Measurements from ENCODE around the gene MLLT1. TPM values are rescaled to one million over a fixed set of nuclear protein-coding genes. Genes with fewer than 3 reads are reported as not detected.

MLLT1 gene
- total and polyA plus RNA-seq, 10 donors, result 10.1 to 57.2 (median 25.1) TPM

DNA sequence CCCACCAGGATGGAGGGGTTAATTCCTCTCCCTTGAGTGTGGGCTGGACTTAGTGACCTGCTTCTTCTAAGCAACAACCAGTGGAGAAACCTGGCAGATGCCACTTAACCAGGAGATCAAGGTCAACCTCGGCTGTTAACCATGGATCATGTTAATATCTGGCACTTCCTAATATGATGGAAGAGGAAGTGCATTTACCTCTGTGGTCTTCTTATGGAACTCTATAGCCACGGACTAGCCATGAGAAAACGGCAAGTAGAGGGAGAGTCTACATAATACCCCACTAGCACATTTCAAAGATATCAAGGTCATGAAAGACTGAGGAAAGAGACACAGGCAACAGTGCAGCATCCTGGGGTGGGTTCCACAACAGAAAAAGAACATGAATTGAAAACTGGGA, 31.4 kb downstream of the MLLT1 start:
- Histone ChIP-seq H3K27me3 (replicated peaks in 1 of 7) (no peaks in the 10 kb centered on the region), H3K9me3 (no peaks in the 10 kb centered on the region), H3K27ac (peak overlapping the region in 3 of 8 donors; percentile 13 to 84 (median 19)), H3K36me3 (peaks cover 0 to 15% (median 0%) of the 10 kb centered on the region in 6 donors), H3K4me1 (peaks cover 19 to 84% (median 45%) of the 10 kb centered on the region in 6 donors), H3K4me3 (no peak overlapping the region)
- TF ChIP-seq POLR2A (IDR thresholded peaks at IDR 0.05), result no peak
- TF ChIP-seq, protein P1, sequence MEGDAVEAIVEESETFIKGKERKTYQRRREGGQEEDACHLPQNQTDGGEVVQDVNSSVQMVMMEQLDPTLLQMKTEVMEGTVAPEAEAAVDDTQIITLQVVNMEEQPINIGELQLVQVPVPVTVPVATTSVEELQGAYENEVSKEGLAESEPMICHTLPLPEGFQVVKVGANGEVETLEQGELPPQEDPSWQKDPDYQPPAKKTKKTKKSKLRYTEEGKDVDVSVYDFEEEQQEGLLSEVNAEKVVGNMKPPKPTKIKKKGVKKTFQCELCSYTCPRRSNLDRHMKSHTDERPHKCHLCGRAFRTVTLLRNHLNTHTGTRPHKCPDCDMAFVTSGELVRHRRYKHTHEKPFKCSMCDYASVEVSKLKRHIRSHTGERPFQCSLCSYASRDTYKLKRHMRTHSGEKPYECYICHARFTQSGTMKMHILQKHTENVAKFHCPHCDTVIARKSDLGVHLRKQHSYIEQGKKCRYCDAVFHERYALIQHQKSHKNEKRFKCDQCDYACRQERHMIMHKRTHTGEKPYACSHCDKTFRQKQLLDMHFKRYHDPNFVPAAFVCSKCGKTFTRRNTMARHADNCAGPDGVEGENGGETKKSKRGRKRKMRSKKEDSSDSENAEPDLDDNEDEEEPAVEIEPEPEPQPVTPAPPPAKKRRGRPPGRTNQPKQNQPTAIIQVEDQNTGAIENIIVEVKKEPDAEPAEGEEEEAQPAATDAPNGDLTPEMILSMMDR (IDR thresholded peaks at IDR 0.05 in 8 of 11, conservative IDR thresholded peaks at IDR 0.05 in 3 of 11), result no peak
- TF ChIP-seq POLR2AphosphoS5 (IDR thresholded peaks at IDR 0.05), result no peak
- WGBS, 5 donors, result 27 to 46% (median 33%) methylated on average over 3 of the region's 3 CpGs
- DNase-seq, result no peak
- intact Hi-C loops (cut with DNase I; ENCODE audit: low total_unique reads), result no loop called here

DNA sequence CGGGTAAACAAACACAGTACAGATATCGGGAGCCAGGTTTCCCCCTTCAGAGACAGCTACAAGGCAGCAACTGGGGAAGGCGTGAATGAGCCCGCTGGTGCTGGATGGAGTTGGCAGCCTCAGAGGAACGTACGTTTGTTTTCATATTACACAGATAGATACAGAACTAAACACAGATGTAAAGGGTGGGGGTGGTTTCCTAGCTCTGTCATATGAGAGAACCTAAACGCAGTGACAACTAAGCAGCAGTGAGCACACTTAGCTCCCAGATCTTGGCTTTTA, 32.8 kb downstream of the MLLT1 start:
- WGBS, 5 donors, result 81 to 98% (median 91%) methylated on average over 7 of the region's 7 CpGs
- peaks cover 23 to 92% (median 54%) of the 10 kb centered on the region in 6 donors for H3K4me1 ChIP-seq

DNA sequence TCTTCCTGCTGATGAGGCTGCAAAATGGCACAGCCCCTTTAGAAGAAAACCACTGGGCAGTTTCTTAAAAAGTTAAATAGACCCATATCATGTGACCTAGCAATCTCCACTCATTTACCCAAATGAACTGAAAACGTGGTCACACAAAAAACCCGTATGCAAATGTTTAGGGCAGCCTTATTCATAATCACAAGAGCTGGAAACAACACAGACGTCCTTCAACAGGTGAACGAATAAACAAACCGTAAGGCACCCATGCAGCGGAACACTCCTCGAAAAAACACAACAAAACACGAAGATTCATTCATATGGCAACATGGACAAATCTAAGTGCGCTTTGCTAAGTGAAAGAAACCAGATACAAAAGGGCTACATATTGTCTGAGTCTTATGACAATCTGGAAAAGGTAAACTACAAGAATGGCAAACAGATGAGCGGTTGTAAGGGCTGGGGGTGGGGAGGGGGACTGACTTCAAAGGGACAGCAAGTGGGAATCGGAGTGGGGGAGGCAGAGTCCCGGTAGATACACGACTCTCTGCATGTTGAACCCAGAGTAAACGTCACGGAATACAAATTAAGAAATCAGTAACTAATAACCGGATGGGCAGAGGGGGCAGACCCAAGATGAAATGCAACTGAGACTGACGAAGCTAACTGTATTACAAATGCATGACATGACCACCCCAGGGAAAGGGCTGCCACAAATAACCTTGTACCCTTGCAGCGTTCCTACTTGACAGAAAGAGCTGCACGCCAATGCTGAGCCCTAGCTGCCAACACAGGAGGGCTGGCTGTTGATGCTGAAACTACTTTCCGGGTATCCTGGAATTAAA, 33.4 kb downstream of the MLLT1 start:
- Histone ChIP-seq H3K36me3 (peaks cover 0 to 15% (median 0%) of the 10 kb centered on the region in 6 donors), H3K9me3 (no peaks in the 10 kb centered on the region), H3K4me1 (peaks cover 23 to 92% (median 54%) of the 10 kb centered on the region in 6 donors), H3K4me3 (no peak overlapping the region), H3K27me3 (replicated peaks in 1 of 7) (no peaks in the 10 kb centered on the region), H3K27ac (peak overlapping the region in 1 of 8 donors; percentile 7)
- peak; percentile 30 for DNase-seq
- 87 to 94% (median 91%) methylated on average over 20 of the region's 20 CpGs for WGBS, 5 donors
- intact Hi-C loops (cut with DNase I; ENCODE audit: low total_unique reads), result no loop called here
- TF ChIP-seq POLR2AphosphoS5 (IDR thresholded peaks at IDR 0.05), result no peak
- TF ChIP-seq, protein P1 (IDR thresholded peaks at IDR 0.05 in 8 of 11, conservative IDR thresholded peaks at IDR 0.05 in 3 of 11), result no peak
- no peak for TF ChIP-seq POLR2A (IDR thresholded peaks at IDR 0.05)

More for the DNA sequence above, 32.8 kb downstream of the MLLT1 start:
- H3K9me3 ChIP-seq, result no peaks in the 10 kb centered on the region
- TF ChIP-seq, protein P1 (IDR thresholded peaks at IDR 0.05 in 8 of 11, conservative IDR thresholded peaks at IDR 0.05 in 3 of 11), result no peak
- TF ChIP-seq POLR2AphosphoS5 (IDR thresholded peaks at IDR 0.05), result no peak
- TF ChIP-seq POLR2A (IDR thresholded peaks at IDR 0.05), result no peak
- intact Hi-C loops (cut with DNase I; ENCODE audit: low total_unique reads), result no loop called here
- H3K36me3 ChIP-seq, result peaks cover 0 to 15% (median 0%) of the 10 kb centered on the region in 6 donors
- DNase-seq, result no peak
- no peak overlapping the region for H3K4me3 ChIP-seq
- H3K27ac ChIP-seq, result no peak overlapping the region
- H3K27me3 ChIP-seq (replicated peaks in 1 of 7), result no peaks in the 10 kb centered on the region

DNA sequence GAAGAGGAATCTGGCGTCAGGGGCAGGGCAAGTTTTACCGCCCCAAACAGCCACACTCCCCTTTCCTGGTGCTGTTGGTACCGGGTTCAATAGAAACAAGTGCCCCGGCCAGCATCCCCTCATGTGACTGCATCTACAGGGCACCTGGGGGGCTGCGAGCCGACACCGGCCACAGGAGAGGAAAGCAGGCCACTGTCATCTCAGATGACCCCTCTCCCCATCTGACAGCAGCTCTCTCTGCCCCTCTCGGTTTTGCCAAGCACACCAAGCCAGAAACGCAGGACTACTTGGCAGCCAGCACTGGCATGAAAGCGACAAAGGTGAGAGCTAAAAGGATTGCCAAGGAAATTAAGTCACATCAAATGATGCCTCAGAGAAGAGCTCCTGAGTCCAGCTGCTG, 37.1 kb downstream of the MLLT1 start:
- peak overlapping the region in 2 of 8 donors; percentile 76 to 83 for H3K27ac ChIP-seq
- intact Hi-C loops (cut with DNase I; ENCODE audit: low total_unique reads), result no loop called here
- no peaks in the 10 kb centered on the region for H3K9me3 ChIP-seq
- H3K4me3 ChIP-seq, result no peak overlapping the region
- peaks cover 0 to 12% (median 0%) of the 10 kb centered on the region in 6 donors for H3K36me3 ChIP-seq
- peak; percentile 56 for DNase-seq
- no peak for TF ChIP-seq POLR2A (IDR thresholded peaks at IDR 0.05)
- TF ChIP-seq, protein P1 (IDR thresholded peaks at IDR 0.05 in 8 of 11, conservative IDR thresholded peaks at IDR 0.05 in 3 of 11), result no peak
- TF ChIP-seq POLR2AphosphoS5 (IDR thresholded peaks at IDR 0.05), result no peak
- 86 to 93% (median 89%) methylated on average over 9 to 10 of the region's 10 CpGs for WGBS, 5 donors
- no peaks in the 10 kb centered on the region for H3K27me3 ChIP-seq (replicated peaks in 1 of 7)
- peaks cover 14 to 92% (median 49%) of the 10 kb centered on the region in 6 donors for H3K4me1 ChIP-seq
